ENCODE results near the gene ASTN2. TPM values are rescaled to one million over a fixed set of nuclear protein-coding genes. Genes with fewer than 3 reads are reported as not detected.

Gene ASTN2
- total and polyA plus RNA-seq, 2 donors (not counting 3 experiments of a cell fraction or from before 2014, with no cell fraction given) = 1.0 to 1.9 TPM

- no peaks in the 10 kb centered on the region for H3K4me1 ChIP-seq (ENCODE audit: control insufficient read depth, extremely low read depth, insufficient read depth, low read length)
- H3K27me3 ChIP-seq (ENCODE audit: control insufficient read depth in 2 of 2, insufficient read depth in 2 of 2, low read length in 2 of 2) = no peaks in the 10 kb centered on the region
- H3K9me3 ChIP-seq (replicated peaks; ENCODE audit: control insufficient read depth, insufficient read depth, low read length) = peaks cover 2% of the 10 kb centered on the region
- no peak overlapping the region for H3K27ac ChIP-seq (ENCODE audit: insufficient read depth, low read depth, low read length)
- H3K4me2 ChIP-seq (ENCODE audit: insufficient read depth, low read length) = no peak overlapping the region
- H3K79me2 ChIP-seq (ENCODE audit: control insufficient read depth, insufficient read depth, low read length) = no peaks in the 10 kb centered on the region
- no peak overlapping the region for H3K4me3 ChIP-seq (replicated peaks in 1 of 3; ENCODE audit: insufficient read depth in 1 of 3, low read depth in 1 of 3, low read length in 3 of 3)
- ChIA-PET POLR2A (no interaction called here), CTCF (no interaction called here)
- intact Hi-C loops (cut with micrococcal nuclease) = no loop called here
- TF ChIP-seq POLR2AphosphoS5 (IDR thresholded peaks at IDR 0.05; ENCODE audit: insufficient read depth, low read depth, low read length) (no peak), MYC (IDR thresholded peaks at IDR 0.05; ENCODE audit: low read depth, low read length) (no peak), JUN (IDR thresholded peaks at IDR 0.05; ENCODE audit: borderline replicate concordance, insufficient read depth, insufficient read length, low read depth) (no peak), CTCF (IDR thresholded peaks at IDR 0.05; ENCODE audit: extremely low read depth in 1 of 2, insufficient read depth in 1 of 2, low read depth in 1 of 2, low read length in 2 of 2) (no peak), MAX (IDR thresholded peaks at IDR 0.05; ENCODE audit: insufficient read depth, insufficient read length) (no peak), EZH2 (IDR thresholded peaks at IDR 0.05; ENCODE audit: borderline replicate concordance, low read depth, low read length, severe bottlenecking) (no peak), FOS (IDR thresholded peaks at IDR 0.05; ENCODE audit: borderline replicate concordance, insufficient read depth, low read length) (no peak), GATA2 (IDR thresholded peaks at IDR 0.05; ENCODE audit: insufficient read depth, insufficient read length, low read depth, low read length) (no peak), POLR2A (IDR thresholded peaks at IDR 0.05; ENCODE audit: low read depth, low read length) (no peak)
- H4K20me1 ChIP-seq (replicated peaks; ENCODE audit: control insufficient read depth, extremely low read depth, insufficient read depth, low read length) = no peaks in the 10 kb centered on the region
- FAIRE-seq (no peak), DNase-seq (ENCODE audit: low read depth, low spot score) (no peak)
- no peaks in the 10 kb centered on the region for H3K36me3 ChIP-seq (ENCODE audit: control insufficient read depth in 2 of 2, extremely low read depth in 1 of 2, insufficient read depth in 2 of 2, low read length in 2 of 2)
- no peak overlapping the region for H3K9ac ChIP-seq (replicated peaks; ENCODE audit: extremely low read depth, insufficient read depth, low read length)
- H2AFZ ChIP-seq (ENCODE audit: low read depth, low read length) = no peak overlapping the region
- no peaks in the 10 kb centered on the region for H3K9me1 ChIP-seq (replicated peaks; ENCODE audit: control insufficient read depth, extremely low read depth, insufficient read depth, low read length)
- BruUV-seq (replicated peaks) = no TSS peak
- dilution Hi-C loops (cut with MboI; ENCODE audit: extremely low pct_ligation_motif_present, low sequenced_read_pairs) = no loop called here
Observed at GRCh38 chr9:116897201-116897600, 517.7 kb downstream of the ASTN2 start.

All from endothelial cell of umbilical vein (primary cell).